HG03378 (cell line): ENCODE data around the gene NPR3.

Experiments used
- ATAC-seq: cut with Tn5 transposase; IDR thresholded peaks from one replicate; pipeline ENCODE4 v1.9.1; 2021; ENCODE audit warnings: mild to moderate bottlenecking, moderate library complexity; ENCODE audit not compliant: unreplicated experiment

NPR3 gene

GRCh38 chr5:32805971-32806638 is 95.0 kb downstream of the NPR3 start:
- ATAC-seq, result no peak

GRCh38 chr5:32808783-32809182 is 97.7 kb downstream of the NPR3 start:
- ATAC-seq, result no peak

- no peak for ATAC-seq
These were observed 99.7 kb downstream of the NPR3 start for GRCh38 chr5:32810804-32811203.

- ATAC-seq, result no peak
These were observed 101.3 kb downstream of the NPR3 start for GRCh38 chr5:32812399-32812798.

GRCh38 chr5:32814141-32814540 is 103.0 kb downstream of the NPR3 start:
- no peak for ATAC-seq

GRCh38 chr5:32814620-32815019 is 103.5 kb downstream of the NPR3 start:
- ATAC-seq, result no peak

- ATAC-seq, result no peak
These were observed 116.9 kb downstream of the NPR3 start for GRCh38 chr5:32827981-32828380.

GRCh38 chr5:32828492-32828891 is 117.4 kb downstream of the NPR3 start:
- ATAC-seq, result no peak

- ATAC-seq, result no peak
These were observed 120.5 kb downstream of the NPR3 start for GRCh38 chr5:32831624-32832023.

- ATAC-seq, result no peak
These were observed 122.0 kb downstream of the NPR3 start for GRCh38 chr5:32833127-32833526.

- no peak for ATAC-seq
These were observed 122.5 kb downstream of the NPR3 start for GRCh38 chr5:32833663-32834062.

- no peak for ATAC-seq
These were observed 123.1 kb downstream of the NPR3 start for GRCh38 chr5:32834251-32834650.

GRCh38 chr5:32836176-32836575 is 125.1 kb downstream of the NPR3 start:
- no peak for ATAC-seq

- ATAC-seq, result no peak
These were observed 126.1 kb downstream of the NPR3 start for GRCh38 chr5:32837211-32837610.

- ATAC-seq, result no peak
These were observed 128.0 kb downstream of the NPR3 start for GRCh38 chr5:32839106-32839505.

- ATAC-seq, result no peak
These were observed 129.5 kb downstream of the NPR3 start for GRCh38 chr5:32840606-32841005.
